NOMO-1 (cell line): ENCODE data around the gene TBC1D16.
A peak's percentile ranks its signal among the peaks of the same experiment; 100 is the strongest.
"Not testable (repeated sequence)": the region's sequence is repeated elsewhere in the genome, so short reads cannot be mapped to it uniquely, and the experiment has no call there.

Source experiments
- DNase-seq, 2 experiments: peaks; one replicate each; lab custom pipeline; 2025; ENCODE audit not compliant: unreplicated experiment in 2 of 2; lab: John Stamatoyannopoulos, UW

Gene TBC1D16

GRCh38 chr17:79977708-79978547, 57.7 kb downstream of the TBC1D16 start:
- no peak for DNase-seq

- DNase-seq: no peak
These were observed 58.5 kb downstream of the TBC1D16 start for GRCh38 chr17:79977161-79977631.

DNA sequence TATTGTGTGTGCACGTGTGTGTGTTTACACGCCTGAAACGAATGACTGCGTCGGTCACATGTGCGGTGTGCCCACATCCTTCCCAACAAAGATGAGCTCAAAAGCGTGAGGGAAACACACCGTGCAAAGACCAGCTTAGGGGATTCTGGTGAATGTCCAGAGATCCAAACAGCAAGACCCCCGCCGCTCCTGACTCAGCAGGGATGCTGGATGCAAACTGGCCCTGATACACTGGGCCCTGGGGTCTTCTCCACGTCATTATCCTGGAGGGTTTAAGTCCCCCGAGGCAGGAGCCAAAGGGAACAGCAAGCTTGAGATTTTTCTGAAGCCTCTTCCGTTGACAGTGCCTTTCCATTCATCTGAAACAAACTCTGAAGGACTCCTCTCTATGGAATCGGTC, 59.2 kb downstream of the TBC1D16 start:
- DNase-seq: no peak

GRCh38 chr17:79975498-79976134, 60.1 kb downstream of the TBC1D16 start:
- DNase-seq: no peak

- no peak for DNase-seq
These were observed 60.8 kb downstream of the TBC1D16 start for GRCh38 chr17:79974566-79975497.

DNA sequence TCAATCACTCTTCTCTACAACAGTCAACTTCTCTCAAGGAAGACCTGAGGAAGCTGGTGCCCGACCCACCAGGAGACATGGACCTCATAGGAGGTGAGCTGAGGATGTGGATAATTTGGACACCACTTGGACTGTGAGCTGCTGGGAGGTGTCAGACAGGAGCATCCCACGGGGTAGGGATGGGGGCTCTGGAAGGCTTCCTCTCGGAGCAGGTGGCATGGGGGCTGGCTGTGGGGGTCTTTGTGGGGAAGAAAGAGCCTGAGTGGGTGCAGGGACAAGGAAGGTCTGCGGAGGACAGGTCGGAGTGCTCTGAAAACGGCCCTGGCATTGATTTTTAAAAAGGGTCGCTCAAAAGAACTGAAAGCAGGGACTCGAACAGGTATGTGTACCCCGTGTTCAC, 64.0 kb downstream of the TBC1D16 start:
- no peak for DNase-seq

- peak; percentile 39 to 60 for DNase-seq
These were observed 65.0 kb downstream of the TBC1D16 start for GRCh38 chr17:79970576-79971068.

GRCh38 chr17:79969906-79970305, 65.8 kb downstream of the TBC1D16 start:
- DNase-seq: no peak

GRCh38 chr17:79968116-79968515, 67.6 kb downstream of the TBC1D16 start:
- DNase-seq: no peak

- DNase-seq: no peak
These were observed 69.0 kb downstream of the TBC1D16 start for GRCh38 chr17:79966681-79967080.

DNA sequence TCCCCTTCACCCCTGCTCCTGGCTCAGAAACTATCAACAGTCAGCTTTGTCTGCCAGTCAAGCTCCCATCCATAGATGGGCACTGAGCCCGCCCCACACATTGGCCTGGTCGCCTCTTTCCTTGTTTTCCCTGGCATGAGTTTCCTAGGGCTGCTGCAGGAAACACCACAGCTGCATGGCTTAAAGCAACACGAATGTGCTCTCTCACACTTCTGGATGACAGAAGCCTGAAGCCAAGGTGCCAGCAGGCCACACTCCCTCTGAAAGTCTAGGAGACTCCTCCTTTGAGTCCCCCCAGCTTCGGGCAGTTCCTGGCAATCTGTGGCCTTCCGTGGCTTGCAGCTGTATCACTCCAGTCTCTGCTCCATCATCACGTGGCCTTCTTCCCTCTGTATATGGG, 69.9 kb downstream of the TBC1D16 start:
- DNase-seq: no peak

GRCh38 chr17:79962467-79962866, 73.2 kb downstream of the TBC1D16 start:
- not testable (repeated sequence) for DNase-seq

- not testable (repeated sequence) for DNase-seq
These were observed 74.1 kb downstream of the TBC1D16 start for GRCh38 chr17:79961567-79961966.

DNA sequence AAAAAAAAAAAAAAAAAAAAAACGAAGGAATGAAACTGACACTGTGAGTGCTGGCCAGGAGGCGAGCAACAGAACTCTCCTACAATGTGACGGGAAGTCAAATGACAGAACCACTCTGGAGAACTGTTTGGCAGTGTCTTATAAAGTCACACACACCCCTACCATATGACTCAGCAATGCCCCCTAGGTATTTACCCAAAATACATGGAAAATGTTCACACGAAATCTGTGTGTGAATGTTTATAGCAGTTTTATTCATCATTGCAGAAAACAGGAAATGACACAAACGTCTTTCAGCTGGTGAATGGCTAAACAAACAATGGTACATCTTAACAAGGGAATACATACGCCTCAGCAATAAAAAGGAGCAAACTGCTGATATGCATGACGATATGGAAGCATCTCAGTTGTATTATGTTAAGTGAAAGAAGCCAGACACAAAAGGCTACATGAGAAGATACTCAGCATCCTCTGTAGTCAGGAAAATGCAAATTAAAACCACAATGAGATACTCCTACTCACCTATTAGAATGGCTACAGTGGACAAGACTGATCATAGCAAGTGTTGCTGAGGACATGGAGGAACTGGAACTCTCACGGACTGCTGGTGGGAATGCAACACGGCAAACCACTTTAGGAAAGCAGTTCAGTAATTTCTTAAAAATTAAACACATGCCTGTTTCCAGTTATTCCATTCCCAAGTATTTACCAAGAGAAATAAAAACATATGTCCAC, 74.7 kb downstream of the TBC1D16 start:
- no peak for DNase-seq

DNA sequence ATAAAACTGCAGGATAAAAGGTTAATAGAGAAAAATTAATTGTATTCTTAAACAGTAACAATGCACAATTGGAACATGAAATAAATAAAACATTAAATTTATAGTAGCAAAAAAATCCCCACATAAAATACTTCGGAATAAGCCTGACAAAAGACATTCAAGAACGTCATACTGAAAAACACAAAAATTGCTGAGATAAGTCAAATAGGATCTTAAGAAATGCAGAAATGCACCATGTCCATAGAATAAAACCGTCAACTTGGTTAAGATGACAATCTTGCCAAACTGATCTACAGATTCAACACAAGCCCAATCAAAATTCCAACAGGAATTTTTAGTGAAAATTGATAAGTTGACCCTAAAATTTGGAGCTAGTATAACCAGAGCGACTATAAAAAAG, 76.6 kb downstream of the TBC1D16 start:
- no peak for DNase-seq

- no peak for DNase-seq
These were observed 78.8 kb downstream of the TBC1D16 start for GRCh38 chr17:79956853-79957252.

GRCh38 chr17:79956441-79956735, 79.3 kb downstream of the TBC1D16 start:
- DNase-seq: not testable (repeated sequence)

DNA sequence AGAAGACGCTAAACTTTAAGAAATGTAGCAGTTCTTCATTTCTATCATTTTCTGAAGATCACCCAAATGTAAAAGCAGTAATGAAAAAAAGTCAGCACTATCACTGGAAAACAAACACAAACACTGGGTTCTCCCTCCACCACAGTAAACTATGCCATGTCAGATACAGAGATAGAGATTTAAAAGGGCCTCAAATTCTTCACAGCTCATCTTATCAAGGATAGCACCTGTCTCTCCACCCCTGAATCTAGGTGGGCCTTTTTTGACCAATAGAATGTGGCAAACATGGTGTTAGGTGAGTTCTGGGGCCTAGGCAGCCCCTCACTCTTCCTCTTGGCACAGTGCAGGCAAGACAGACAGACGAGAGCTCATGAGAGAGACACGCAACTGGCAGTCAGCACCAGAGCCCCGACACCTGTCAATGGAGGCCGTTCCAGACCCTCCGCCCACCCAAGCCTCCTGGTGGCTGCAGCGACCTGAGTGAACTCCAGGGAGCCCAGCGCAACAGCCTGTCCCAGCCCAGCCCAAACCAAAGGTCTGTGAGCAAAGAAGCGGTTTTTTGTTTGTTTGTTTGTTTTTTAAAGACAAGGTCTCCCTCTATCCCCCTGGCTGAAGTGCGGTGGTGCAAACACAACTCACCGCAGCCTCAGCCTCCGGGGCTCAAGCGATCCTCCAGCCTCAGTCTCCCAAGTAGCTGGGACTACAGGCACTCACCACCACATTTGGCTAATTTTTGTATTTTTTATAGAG, 79.8 kb downstream of the TBC1D16 start:
- DNase-seq: no peak

GRCh38 chr17:79955167-79955549, 80.5 kb downstream of the TBC1D16 start:
- no peak for DNase-seq
